ENCODE data around the gene SIX2. TPM values are rescaled to one million over a fixed set of nuclear protein-coding genes. Genes with fewer than 3 reads are reported as not detected.

Gene SIX2
- total RNA-seq, 4 donors from 2014 or later: 0.14 to 0.32 TPM; not detected in 2

DNA sequence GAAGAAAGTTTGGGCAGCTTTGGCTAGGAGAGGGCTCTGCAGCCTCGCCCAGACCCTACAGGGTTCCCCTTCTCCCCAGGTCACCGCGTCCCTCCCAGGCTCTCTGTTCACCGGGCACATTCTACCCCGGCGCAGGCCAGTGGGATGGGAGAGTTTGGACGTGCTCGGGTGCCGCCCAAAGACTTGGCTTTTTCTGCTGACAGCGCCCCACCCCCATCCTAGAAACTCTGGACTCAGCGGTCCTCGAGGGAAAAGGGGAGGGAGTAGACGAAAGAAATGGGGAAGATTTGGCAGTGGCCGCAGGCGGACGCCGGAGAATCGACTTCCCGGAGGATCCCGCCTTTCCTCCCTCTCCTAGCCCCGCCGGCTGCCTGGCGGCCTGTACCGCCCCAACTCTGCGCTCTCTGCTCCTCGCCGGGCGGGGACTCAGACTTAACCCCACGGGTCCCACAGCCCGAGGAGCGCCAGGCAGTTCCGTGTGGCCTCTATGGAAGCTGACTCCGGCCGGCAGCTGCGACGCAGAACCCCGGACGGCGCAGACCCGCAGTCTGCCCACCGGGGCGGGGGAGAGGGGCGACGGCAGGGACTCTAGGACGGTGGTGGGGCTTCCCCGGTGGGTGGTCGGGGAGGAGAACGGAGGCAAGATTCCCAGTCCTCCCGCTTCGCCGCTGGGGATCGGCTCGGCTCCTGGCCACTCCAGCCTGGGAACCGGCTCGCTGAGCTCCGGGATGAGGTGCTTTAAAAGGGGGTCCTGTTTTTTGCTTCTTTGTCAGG is 863 bp upstream of the SIX2 start:
- no peaks in the 10 kb centered on the region for H3K36me3 ChIP-seq
- in situ Hi-C loops (cut with MboI; ENCODE audit: low pct_ligation_motif_present in 1 of 4, low pct_unique_long_range_greater_than_20kb in 1 of 4, low sequenced_read_pairs in 3 of 4): no loop called here
- peaks cover 100% of the 10 kb centered on the region for H3K27me3 ChIP-seq
- H3K27ac ChIP-seq: peak overlapping the region; percentile 22 to 64 (median 42)
- peak; percentile 18 for DNase-seq
- 1 to 5% methylated on average over 3 to 37 of the region's 56 CpGs for WGBS, 2 donors (ENCODE audit: low coverage in 1 of 2)
- peak overlapping the region; percentile 9 to 50 (median 35) for H3K4me3 ChIP-seq
- TF ChIP-seq EP300 (IDR thresholded peaks at IDR 0.05; ENCODE audit: low read depth) (no peak), CTCF (IDR thresholded peaks at IDR 0.05) (no peak), POLR2A (IDR thresholded peaks at IDR 0.05) (no peak), POLR2AphosphoS5 (IDR thresholded peaks at IDR 0.05) (no peak)
- H3K9me3 ChIP-seq: no peaks in the 10 kb centered on the region
- intact Hi-C loops (cut with DNase I; ENCODE audit: low total_unique reads): no loop called here
- H3K4me1 ChIP-seq: peaks cover 4 to 46% (median 39%) of the 10 kb centered on the region in 4 donors

GRCh38 chr2:45008296-45009129 is 739 bp downstream of the SIX2 start:
- H3K27ac ChIP-seq: no peak overlapping the region
- TF ChIP-seq POLR2AphosphoS5 (IDR thresholded peaks at IDR 0.05) (no peak), POLR2A (IDR thresholded peaks at IDR 0.05) (no peak), EP300 (IDR thresholded peaks at IDR 0.05; ENCODE audit: low read depth) (no peak), CTCF (IDR thresholded peaks at IDR 0.05) (no peak)
- H3K36me3 ChIP-seq: no peaks in the 10 kb centered on the region
- 25% methylated on average over 51 of the region's 75 CpGs; no CpG with 5 or more reads in 1 of the 2 donors for WGBS, 2 donors (ENCODE audit: low coverage in 1 of 2)
- intact Hi-C loops (cut with DNase I; ENCODE audit: low total_unique reads) (no loop called here), in situ Hi-C loops (cut with MboI; ENCODE audit: low pct_ligation_motif_present in 1 of 4, low pct_unique_long_range_greater_than_20kb in 1 of 4, low sequenced_read_pairs in 3 of 4) (no loop called here)
- H3K9me3 ChIP-seq: no peaks in the 10 kb centered on the region
- H3K4me3 ChIP-seq: peak overlapping the region; percentile 23 to 50 (median 35)
- peaks cover 100% of the 10 kb centered on the region for H3K27me3 ChIP-seq
- no peak for DNase-seq
- peaks cover 4 to 51% (median 40%) of the 10 kb centered on the region in 4 donors for H3K4me1 ChIP-seq

GRCh38 chr2:45007961-45008295 is 1.3 kb downstream of the SIX2 start:
- WGBS, 2 donors (ENCODE audit: low coverage in 1 of 2): 56% methylated on average over 6 of the region's 6 CpGs; no CpG with 5 or more reads in 1 of the 2 donors
- Histone ChIP-seq H3K4me3 (no peak overlapping the region), H3K36me3 (no peaks in the 10 kb centered on the region), H3K27ac (no peak overlapping the region), H3K9me3 (no peaks in the 10 kb centered on the region), H3K4me1 (peaks cover 4 to 45% (median 35%) of the 10 kb centered on the region in 4 donors), H3K27me3 (peaks cover 100% of the 10 kb centered on the region)
- TF ChIP-seq CTCF (IDR thresholded peaks at IDR 0.05) (no peak), POLR2A (IDR thresholded peaks at IDR 0.05) (no peak)
- DNase-seq: no peak
- intact Hi-C loops (cut with DNase I; ENCODE audit: low total_unique reads) (no loop called here), in situ Hi-C loops (cut with MboI; ENCODE audit: low pct_ligation_motif_present in 1 of 4, low pct_unique_long_range_greater_than_20kb in 1 of 4, low sequenced_read_pairs in 3 of 4) (no loop called here)

GRCh38 chr2:45006942-45007287 is 2.3 kb downstream of the SIX2 start:
- DNase-seq: no peak
- H3K4me3 ChIP-seq: no peak overlapping the region
- in situ Hi-C loops (cut with MboI; ENCODE audit: low pct_ligation_motif_present in 1 of 4, low pct_unique_long_range_greater_than_20kb in 1 of 4, low sequenced_read_pairs in 3 of 4): no loop called here
- WGBS, 2 donors (ENCODE audit: low coverage in 1 of 2): 80 to 85% methylated on average over 1 to 7 of the region's 7 CpGs
- no peaks in the 10 kb centered on the region for H3K9me3 ChIP-seq
- TF ChIP-seq EP300 (IDR thresholded peaks at IDR 0.05; ENCODE audit: low read depth): no peak
- no peak for TF ChIP-seq CTCF (IDR thresholded peaks at IDR 0.05)
- TF ChIP-seq POLR2A (IDR thresholded peaks at IDR 0.05): no peak
- no peak for TF ChIP-seq POLR2AphosphoS5 (IDR thresholded peaks at IDR 0.05)
- intact Hi-C loops (cut with DNase I; ENCODE audit: low total_unique reads): no loop called here
- peaks cover 4 to 42% (median 34%) of the 10 kb centered on the region in 4 donors for H3K4me1 ChIP-seq
- no peaks in the 10 kb centered on the region for H3K36me3 ChIP-seq
- no peak overlapping the region for H3K27ac ChIP-seq
- H3K27me3 ChIP-seq: peaks cover 100% of the 10 kb centered on the region
